ENCODE measurements around the gene MSI2. TPM values are rescaled to one million over a fixed set of nuclear protein-coding genes. Genes with fewer than 3 reads are reported as not detected.

MSI2 gene
- total RNA-seq, 2 experiments from 2014 or later: 59.6 to 61.7 TPM

DNA sequence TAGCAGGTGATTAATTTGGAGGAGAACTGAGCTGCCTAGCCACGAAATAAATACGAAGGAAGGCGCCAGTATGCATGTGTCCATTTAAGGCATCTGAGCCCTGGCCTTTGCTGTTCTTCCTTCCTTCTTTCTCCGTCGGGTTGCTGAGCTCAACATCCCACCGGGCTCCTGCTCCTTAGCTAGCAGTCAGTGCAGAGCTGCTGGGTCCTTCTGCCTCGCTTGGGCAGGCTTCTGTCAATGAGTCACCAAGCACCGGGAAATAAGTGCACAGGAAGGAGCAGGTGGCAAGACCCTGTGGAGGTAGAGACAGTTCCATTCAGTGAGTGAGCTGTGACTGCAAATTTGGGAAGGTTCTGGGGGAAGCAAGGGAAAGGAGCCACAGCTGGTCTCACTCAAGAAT, 368.1 kb downstream of the MSI2 start:
- H3K4me3 Mint-ChIP-seq: no peak overlapping the region
- intact Hi-C loops (cut with micrococcal nuclease): no loop called here
- H3K36me3 Mint-ChIP-seq (ENCODE audit: low read depth): peaks cover 8% of the 10 kb centered on the region
- peaks cover 23% of the 10 kb centered on the region for H3K4me1 Mint-ChIP-seq (ENCODE audit: low read depth)
- no peaks in the 10 kb centered on the region for H3K27me3 Mint-ChIP-seq
- no peaks in the 10 kb centered on the region for H3K9me3 Mint-ChIP-seq
- TF ChIP-seq, protein P1, sequence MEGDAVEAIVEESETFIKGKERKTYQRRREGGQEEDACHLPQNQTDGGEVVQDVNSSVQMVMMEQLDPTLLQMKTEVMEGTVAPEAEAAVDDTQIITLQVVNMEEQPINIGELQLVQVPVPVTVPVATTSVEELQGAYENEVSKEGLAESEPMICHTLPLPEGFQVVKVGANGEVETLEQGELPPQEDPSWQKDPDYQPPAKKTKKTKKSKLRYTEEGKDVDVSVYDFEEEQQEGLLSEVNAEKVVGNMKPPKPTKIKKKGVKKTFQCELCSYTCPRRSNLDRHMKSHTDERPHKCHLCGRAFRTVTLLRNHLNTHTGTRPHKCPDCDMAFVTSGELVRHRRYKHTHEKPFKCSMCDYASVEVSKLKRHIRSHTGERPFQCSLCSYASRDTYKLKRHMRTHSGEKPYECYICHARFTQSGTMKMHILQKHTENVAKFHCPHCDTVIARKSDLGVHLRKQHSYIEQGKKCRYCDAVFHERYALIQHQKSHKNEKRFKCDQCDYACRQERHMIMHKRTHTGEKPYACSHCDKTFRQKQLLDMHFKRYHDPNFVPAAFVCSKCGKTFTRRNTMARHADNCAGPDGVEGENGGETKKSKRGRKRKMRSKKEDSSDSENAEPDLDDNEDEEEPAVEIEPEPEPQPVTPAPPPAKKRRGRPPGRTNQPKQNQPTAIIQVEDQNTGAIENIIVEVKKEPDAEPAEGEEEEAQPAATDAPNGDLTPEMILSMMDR (IDR thresholded peaks at IDR 0.05): no peak
- no peak for ATAC-seq
- H3K27ac Mint-ChIP-seq: peak overlapping the region; percentile 7
- CTCF ChIA-PET: interaction anchor here (0.9 kb wide), 1 partner anchor 381 kb away, joined by 3 read pairs; no protein-coding TSS in a partner anchor
- POLR2A ChIA-PET: no interaction called here
- no peak for DNase-seq

DNA sequence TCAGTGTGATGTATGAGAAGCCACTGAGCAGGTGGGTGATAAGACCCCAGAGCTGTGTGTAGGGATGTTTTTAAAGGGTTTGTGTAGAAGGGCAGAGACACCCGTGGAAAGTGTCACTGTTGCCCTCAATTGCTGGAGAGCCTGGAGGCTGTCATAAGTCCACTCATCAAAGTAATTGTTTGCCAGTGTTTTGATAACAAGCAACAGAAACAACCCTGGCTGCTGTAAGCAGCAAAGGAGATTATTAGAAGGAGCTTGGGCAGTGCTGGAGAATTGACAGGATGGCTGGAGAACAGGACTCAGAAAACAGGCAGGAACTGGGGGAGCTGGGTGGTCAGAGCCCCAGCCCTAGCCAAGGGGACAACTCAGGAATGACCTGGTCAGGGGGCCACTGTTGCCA, 369.2 kb downstream of the MSI2 start:
- CTCF ChIA-PET: interaction anchor here (0.7 to 1.9 kb wide), 3 partner anchors 27 to 74 kb away, joined by 3 to 5 read pairs (median 5); no protein-coding TSS in a partner anchor
- no peak for ATAC-seq
- intact Hi-C loops (cut with micrococcal nuclease): no loop called here
- H3K9me3 Mint-ChIP-seq: no peaks in the 10 kb centered on the region
- peaks cover 23% of the 10 kb centered on the region for H3K4me1 Mint-ChIP-seq (ENCODE audit: low read depth)
- no peaks in the 10 kb centered on the region for H3K27me3 Mint-ChIP-seq
- TF ChIP-seq, protein P1 (IDR thresholded peaks at IDR 0.05): no peak
- POLR2A ChIA-PET: interaction anchor here (0.8 kb wide), 1 partner anchor 17 kb away, joined by 3 read pairs; no protein-coding TSS in a partner anchor
- H3K27ac Mint-ChIP-seq: no peak overlapping the region
- no peak for DNase-seq
- H3K4me3 Mint-ChIP-seq: no peak overlapping the region
- H3K36me3 Mint-ChIP-seq (ENCODE audit: low read depth): peaks cover 6% of the 10 kb centered on the region

DNA sequence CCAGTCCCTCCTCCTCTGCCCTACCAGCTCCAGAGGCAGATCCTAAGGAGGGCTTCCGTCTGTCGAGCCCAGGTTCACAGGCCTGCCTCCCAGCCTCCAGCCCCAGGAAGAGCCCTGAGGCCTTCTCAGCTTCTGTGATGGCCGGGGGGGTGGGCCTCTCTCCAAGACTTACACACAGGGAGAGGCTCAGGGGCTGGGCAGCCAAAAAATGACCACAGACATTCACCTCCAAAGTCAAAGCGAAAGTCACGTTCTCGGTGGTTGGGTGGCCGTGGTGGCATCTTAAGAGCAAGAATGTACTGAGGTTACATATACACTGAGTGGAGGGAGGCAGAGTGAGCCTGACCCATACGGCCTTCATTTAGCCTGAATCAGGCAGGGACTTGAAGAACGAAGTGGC, 369.6 kb downstream of the MSI2 start:
- H3K27ac Mint-ChIP-seq: no peak overlapping the region
- no peaks in the 10 kb centered on the region for H3K9me3 Mint-ChIP-seq
- H3K27me3 Mint-ChIP-seq: no peaks in the 10 kb centered on the region
- peaks cover 6% of the 10 kb centered on the region for H3K36me3 Mint-ChIP-seq (ENCODE audit: low read depth)
- no peak overlapping the region for H3K4me3 Mint-ChIP-seq
- H3K4me1 Mint-ChIP-seq (ENCODE audit: low read depth): peaks cover 23% of the 10 kb centered on the region
- intact Hi-C loops (cut with micrococcal nuclease): no loop called here
- POLR2A ChIA-PET: interaction anchor here (0.8 kb wide), 1 partner anchor 16 kb away, joined by 3 read pairs; no protein-coding TSS in a partner anchor
- ATAC-seq: no peak
- CTCF ChIA-PET: interaction anchor here (0.7 to 1.9 kb wide), 3 partner anchors 28 to 74 kb away, joined by 3 to 5 read pairs (median 5); no protein-coding TSS in a partner anchor
- DNase-seq: no peak
- TF ChIP-seq, protein P1 (IDR thresholded peaks at IDR 0.05): no peak

DNA sequence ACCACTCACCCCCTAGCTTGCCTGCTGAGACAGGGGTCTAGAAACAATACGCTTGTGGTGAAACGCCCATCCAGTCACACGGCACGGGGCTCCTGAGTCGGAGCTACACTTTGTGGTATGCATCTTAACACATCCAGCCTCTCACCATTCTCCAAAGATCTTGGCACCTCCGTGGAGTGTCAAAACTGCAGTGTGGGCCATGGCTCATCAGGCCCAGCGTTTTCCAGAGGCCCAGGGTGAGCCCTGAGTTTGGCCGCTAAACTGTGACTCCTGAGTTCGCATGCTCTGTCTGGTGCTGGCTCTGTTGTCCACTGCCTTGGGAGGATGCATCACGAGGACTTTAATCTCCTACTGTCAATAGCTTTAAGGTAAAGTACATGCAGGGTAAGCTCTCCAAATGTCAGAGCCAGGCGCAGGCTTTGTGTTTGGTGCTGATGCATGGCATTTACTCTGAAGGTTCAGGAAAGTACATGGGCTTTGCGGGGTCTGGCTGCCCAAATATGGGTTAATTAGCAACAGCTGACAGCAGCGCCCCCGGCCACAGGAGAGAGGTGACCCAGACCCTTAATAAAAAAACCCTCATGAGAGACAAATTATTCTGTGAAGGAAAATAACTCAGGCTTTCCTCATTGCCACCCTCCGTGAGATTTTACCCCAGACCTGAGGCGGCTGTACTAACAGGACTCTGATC, 370.3 kb downstream of the MSI2 start:
- H3K36me3 Mint-ChIP-seq (ENCODE audit: low read depth): peaks cover 7% of the 10 kb centered on the region
- POLR2A ChIA-PET: interaction anchor here (0.7 to 0.8 kb wide), 2 partner anchors 27 to 381 kb away, joined by 3 read pairs; no protein-coding TSS in a partner anchor
- CTCF ChIA-PET: interaction anchor here (0.7 to 1.9 kb wide), 3 partner anchors 28 to 75 kb away, joined by 3 to 5 read pairs (median 5); no protein-coding TSS in a partner anchor

More for the DNA sequence above, 370.3 kb downstream of the MSI2 start:
- no peak for DNase-seq
- Mint-ChIP-seq H3K27ac (no peak overlapping the region), H3K4me3 (no peak overlapping the region), H3K4me1 (ENCODE audit: low read depth) (peaks cover 23% of the 10 kb centered on the region), H3K27me3 (no peaks in the 10 kb centered on the region), H3K9me3 (no peaks in the 10 kb centered on the region)
- TF ChIP-seq, protein P1 (IDR thresholded peaks at IDR 0.05): no peak
- ATAC-seq: no peak
- intact Hi-C loops (cut with micrococcal nuclease): no loop called here

Measured in activated CD8-positive, alpha-beta T cell treated with anti-CD3 and anti-CD28 coated beads for 36 hours (primary cell).